ENCODE results near the gene ESPN. TPM values are rescaled to one million over a fixed set of nuclear protein-coding genes. Genes with fewer than 3 reads are reported as not detected.
A peak's percentile ranks its signal among the peaks of the same experiment; 100 is the strongest.
"Not testable (repeated sequence)": the region's sequence is repeated elsewhere in the genome, so short reads cannot be mapped to it uniquely, and the experiment has no call there.

ESPN gene
- total RNA-seq, 2 experiments from 2014 or later = 0.96 to 0.98 TPM

- Mint-ChIP-seq H3K4me3 (no peak overlapping the region), H3K36me3 (ENCODE audit: low read depth) (no peaks in the 10 kb centered on the region), H3K27ac (no peak overlapping the region), H3K4me1 (peaks cover 9% of the 10 kb centered on the region), H3K9me3 (no peaks in the 10 kb centered on the region), H3K27me3 (peaks cover 48% of the 10 kb centered on the region)
- POLR2A ChIA-PET = interaction anchor here (1.3 kb wide), 1 partner anchor 26 kb away, joined by 3 read pairs; no protein-coding TSS in a partner anchor
- DNase-seq = no peak
- CTCF ChIA-PET = interaction anchor here (0.6 to 1.6 kb wide), 4 partner anchors 9 to 26 kb away, joined by 3 to 6 read pairs (median 4); no protein-coding TSS in a partner anchor
Observed at GRCh38 chr1:6447016-6447817, 22.6 kb downstream of the ESPN start.

GRCh38 chr1:6447818-6448748 lies 23.5 kb downstream of the ESPN start:
- H3K4me3 Mint-ChIP-seq = no peak overlapping the region
- H3K9me3 Mint-ChIP-seq = no peaks in the 10 kb centered on the region
- H3K27me3 Mint-ChIP-seq = peaks cover 52% of the 10 kb centered on the region
- ChIA-PET CTCF (interaction anchor here (0.6 to 1.6 kb wide), 3 partner anchors 12 to 25 kb away, joined by 4 to 6 read pairs (median 5); no protein-coding TSS in a partner anchor), POLR2A (no interaction called here)
- no peak overlapping the region for H3K27ac Mint-ChIP-seq
- no peaks in the 10 kb centered on the region for H3K36me3 Mint-ChIP-seq (ENCODE audit: low read depth)
- no peak for DNase-seq
- H3K4me1 Mint-ChIP-seq = peaks cover 9% of the 10 kb centered on the region

GRCh38 chr1:6448749-6449631 lies 24.4 kb downstream of the ESPN start:
- Mint-ChIP-seq H3K4me1 (peaks cover 14% of the 10 kb centered on the region), H3K4me3 (no peak overlapping the region), H3K27me3 (peaks cover 61% of the 10 kb centered on the region), H3K9me3 (no peaks in the 10 kb centered on the region), H3K27ac (no peak overlapping the region), H3K36me3 (ENCODE audit: low read depth) (no peaks in the 10 kb centered on the region)
- ChIA-PET POLR2A (interaction anchor here (1.0 to 3.0 kb wide), 2 partner anchors 11 to 14 kb away, joined by 3 to 15 read pairs; no protein-coding TSS in a partner anchor), CTCF (interaction anchor here (0.6 to 1.4 kb wide), 3 partner anchors 9 to 24 kb away, joined by 3 read pairs; no protein-coding TSS in a partner anchor)
- DNase-seq = no peak

- peaks cover 17% of the 10 kb centered on the region for H3K4me1 Mint-ChIP-seq
- peaks cover 62% of the 10 kb centered on the region for H3K27me3 Mint-ChIP-seq
- no peak overlapping the region for H3K27ac Mint-ChIP-seq
- H3K36me3 Mint-ChIP-seq (ENCODE audit: low read depth) = no peaks in the 10 kb centered on the region
- H3K9me3 Mint-ChIP-seq = no peaks in the 10 kb centered on the region
- no peak overlapping the region for H3K4me3 Mint-ChIP-seq
- ChIA-PET CTCF (interaction anchor here (0.6 to 1.4 kb wide), 4 partner anchors 9 to 56 kb away, joined by 3 to 4 read pairs (median 3); no protein-coding TSS in a partner anchor), POLR2A (interaction anchor here (1.0 to 3.0 kb wide), 2 partner anchors 10 to 13 kb away, joined by 3 to 15 read pairs; no protein-coding TSS in a partner anchor)
- no peak for DNase-seq
Observed at GRCh38 chr1:6450005-6450450, 25.5 kb downstream of the ESPN start.

- not testable (repeated sequence) for H3K9me3 Mint-ChIP-seq; H3K36me3 Mint-ChIP-seq (ENCODE audit: low read depth); DNase-seq; H3K27ac Mint-ChIP-seq; H3K4me3 Mint-ChIP-seq
- ChIA-PET POLR2A (interaction anchor here (3.0 kb wide), 1 partner anchor 9 kb away, joined by 15 read pairs; no protein-coding TSS in a partner anchor), CTCF (interaction anchor here (0.6 to 1.4 kb wide), 2 partner anchors 23 to 71 kb away, joined by 3 read pairs; no protein-coding TSS in a partner anchor)
- H3K27me3 Mint-ChIP-seq = peaks cover 61% of the 10 kb centered on the region
- peaks cover 17% of the 10 kb centered on the region for H3K4me1 Mint-ChIP-seq
Observed at GRCh38 chr1:6450486-6450885, 25.9 kb downstream of the ESPN start.

- Mint-ChIP-seq H3K36me3 (ENCODE audit: low read depth) (no peaks in the 10 kb centered on the region), H3K4me1 (peaks cover 17% of the 10 kb centered on the region), H3K27ac (no peak overlapping the region), H3K9me3 (no peaks in the 10 kb centered on the region), H3K27me3 (peaks cover 61% of the 10 kb centered on the region), H3K4me3 (no peak overlapping the region)
- ChIA-PET CTCF (interaction anchor here (0.6 kb wide), 1 partner anchor 71 kb away, joined by 3 read pairs; no protein-coding TSS in a partner anchor), POLR2A (interaction anchor here (3.0 kb wide), 1 partner anchor 9 kb away, joined by 15 read pairs; no protein-coding TSS in a partner anchor)
- no peak for DNase-seq
Observed at GRCh38 chr1:6450943-6451373, 26.4 kb downstream of the ESPN start.

- peaks cover 16% of the 10 kb centered on the region for H3K4me1 Mint-ChIP-seq
- POLR2A ChIA-PET = interaction anchor here (1.2 to 1.6 kb wide), 2 partner anchors 11 to 218 kb away, joined by 3 to 6 read pairs; partner anchors contain the start of genes ICMT and TNFRSF25
- CTCF ChIA-PET = interaction anchor here (0.9 to 1.6 kb wide), 5 partner anchors 9 to 208 kb away, joined by 3 to 4 read pairs (median 3); no protein-coding TSS in a partner anchor
- not testable (repeated sequence) for H3K9me3 Mint-ChIP-seq; DNase-seq; H3K36me3 Mint-ChIP-seq (ENCODE audit: low read depth); H3K4me3 Mint-ChIP-seq; H3K27ac Mint-ChIP-seq
- peaks cover 59% of the 10 kb centered on the region for H3K27me3 Mint-ChIP-seq
Observed at GRCh38 chr1:6453895-6454855, 29.6 kb downstream of the ESPN start.

GRCh38 chr1:6454856-6455751 lies 30.5 kb downstream of the ESPN start:
- Mint-ChIP-seq H3K27me3 (peaks cover 50% of the 10 kb centered on the region), H3K4me1 (peaks cover 18% of the 10 kb centered on the region), H3K9me3 (no peaks in the 10 kb centered on the region), H3K27ac (no peak overlapping the region), H3K4me3 (no peak overlapping the region), H3K36me3 (ENCODE audit: low read depth) (no peaks in the 10 kb centered on the region)
- ChIA-PET CTCF (interaction anchor here (0.9 to 1.6 kb wide), 4 partner anchors 8 to 35 kb away, joined by 3 to 4 read pairs (median 4); no protein-coding TSS in a partner anchor), POLR2A (interaction anchor here (1.2 to 1.6 kb wide), 2 partner anchors 10 to 219 kb away, joined by 3 to 6 read pairs; partner anchors contain the start of genes ICMT and TNFRSF25)
- DNase-seq = peak; percentile 38

GRCh38 chr1:6455752-6456520 lies 31.4 kb downstream of the ESPN start:
- H3K9me3 Mint-ChIP-seq; H3K27ac Mint-ChIP-seq; POLR2A ChIA-PET; H3K36me3 Mint-ChIP-seq (ENCODE audit: low read depth); DNase-seq; H3K4me3 Mint-ChIP-seq: not testable (repeated sequence)
- Mint-ChIP-seq H3K4me1 (peaks cover 26% of the 10 kb centered on the region), H3K27me3 (peaks cover 43% of the 10 kb centered on the region)
- CTCF ChIA-PET = interaction anchor here (1.6 kb wide), 1 partner anchor 34 kb away, joined by 4 read pairs; no protein-coding TSS in a partner anchor
